Gastrocnemius medialis (tissue), 4 donors: ENCODE results near the gene SEMA5B.

Experiments used
- POLR2A ChIP-seq, 2 donors: fragments of 450-650 bp; IDR thresholded peaks; one replicate each; pipeline ENCODE4 v1.6.1; 2017; ENCODE audit warnings: antibody characterized with exemption in 2 of 2, mild to moderate bottlenecking in 2 of 2, moderate library complexity in 2 of 2
- TF ChIP-seq, protein P1 (sequence below), 5 experiments: fragments of 450-650 bp in 3 of 5; fragments of 200-600 bp in 2 of 5; sonication (generic) in 2 of 5; IDR thresholded peaks in 4 of 5; conservative IDR thresholded peaks in 1 of 5; 1 replicate in 4 of 5; 2 replicates in 1 of 5; pipeline ENCODE4 v1.5.1; 2016 to 2019; ENCODE audit warnings: antibody characterized with exemption in 5 of 5, mild to moderate bottlenecking in 3 of 5, moderate library complexity in 3 of 5

DNA sequence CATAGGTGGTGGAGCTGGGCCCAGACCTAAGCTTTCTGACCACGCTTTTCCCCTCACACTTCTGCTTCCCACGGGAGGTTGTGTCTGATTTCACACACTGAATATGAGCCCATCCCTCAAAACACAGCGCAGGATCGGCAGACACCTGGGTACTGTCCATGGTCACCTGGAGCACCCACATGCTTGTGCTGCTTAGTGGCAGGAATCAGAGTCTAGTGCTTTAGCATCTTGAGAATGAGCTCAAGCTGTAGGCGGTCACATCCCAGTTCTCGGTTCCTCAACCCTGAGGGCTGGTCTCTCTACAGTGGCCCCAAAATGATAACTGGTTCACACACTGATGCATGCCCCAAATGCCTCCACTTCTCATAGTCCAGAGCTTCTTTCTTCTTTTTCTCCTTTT is 111.0 kb downstream of the SEMA5B start:
- TF ChIP-seq, protein P1, sequence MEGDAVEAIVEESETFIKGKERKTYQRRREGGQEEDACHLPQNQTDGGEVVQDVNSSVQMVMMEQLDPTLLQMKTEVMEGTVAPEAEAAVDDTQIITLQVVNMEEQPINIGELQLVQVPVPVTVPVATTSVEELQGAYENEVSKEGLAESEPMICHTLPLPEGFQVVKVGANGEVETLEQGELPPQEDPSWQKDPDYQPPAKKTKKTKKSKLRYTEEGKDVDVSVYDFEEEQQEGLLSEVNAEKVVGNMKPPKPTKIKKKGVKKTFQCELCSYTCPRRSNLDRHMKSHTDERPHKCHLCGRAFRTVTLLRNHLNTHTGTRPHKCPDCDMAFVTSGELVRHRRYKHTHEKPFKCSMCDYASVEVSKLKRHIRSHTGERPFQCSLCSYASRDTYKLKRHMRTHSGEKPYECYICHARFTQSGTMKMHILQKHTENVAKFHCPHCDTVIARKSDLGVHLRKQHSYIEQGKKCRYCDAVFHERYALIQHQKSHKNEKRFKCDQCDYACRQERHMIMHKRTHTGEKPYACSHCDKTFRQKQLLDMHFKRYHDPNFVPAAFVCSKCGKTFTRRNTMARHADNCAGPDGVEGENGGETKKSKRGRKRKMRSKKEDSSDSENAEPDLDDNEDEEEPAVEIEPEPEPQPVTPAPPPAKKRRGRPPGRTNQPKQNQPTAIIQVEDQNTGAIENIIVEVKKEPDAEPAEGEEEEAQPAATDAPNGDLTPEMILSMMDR (IDR thresholded peaks at IDR 0.05 in 4 of 5, conservative IDR thresholded peaks at IDR 0.05 in 1 of 5): no peak
- no peak for TF ChIP-seq POLR2A (IDR thresholded peaks at IDR 0.05)
